Neutrophil (primary cell): Measurements from ENCODE around the gene TENM4.

Source experiments
- H3K27ac ChIP-seq: fragments of 200-600 bp; sonication (generic); 2 replicates; pipeline ENCODE4 v1.5.1; 2016; ENCODE audit warnings: mild to moderate bottlenecking, moderate library complexity
- H3K27me3 ChIP-seq: fragments of 200-600 bp; sonication (generic); 2 replicates; pipeline ENCODE4 v1.6.0; 2016; ENCODE audit warnings: mild to moderate bottlenecking
- H3K36me3 ChIP-seq: fragments of 200-600 bp; sonication (generic); 2 replicates; pipeline ENCODE4 v1.5.1; 2017
- H3K4me1 ChIP-seq, 2 experiments: fragments of 200-600 bp in 1 of 2; sonication (generic) in 1 of 2; 1 replicate in 1 of 2; 2 replicates in 1 of 2; pipeline versions ENCODE4 v1.5.1 to v1.6.1; 2013 to 2016; ENCODE audit warnings: low read depth in 1 of 2, low read length in 1 of 2, mild to moderate bottlenecking in 1 of 2, moderate library complexity in 1 of 2; ENCODE audit not compliant: control insufficient read depth in 1 of 2, insufficient read depth in 1 of 2
- H3K4me3 ChIP-seq, 2 experiments: fragments of 200-600 bp in 1 of 2; sonication (generic) in 1 of 2; 1 replicate in 1 of 2; 2 replicates in 1 of 2; pipeline ENCODE4 v1.5.1; 2013 to 2016; ENCODE audit warnings: low read depth in 1 of 2, low read length in 1 of 2, mild to moderate bottlenecking in 1 of 2, moderate library complexity in 1 of 2
- H3K9me3 ChIP-seq: fragments of 200-600 bp; sonication (generic); 2 replicates; pipeline ENCODE4 v1.5.1; 2016
- CTCF ChIP-seq: fragments of 200-600 bp; sonication (generic); IDR thresholded peaks from 2 replicates; pipeline ENCODE4 v1.5.1; 2016; ENCODE audit warnings: antibody characterized with exemption

Gene TENM4

GRCh38 chr11:79098146-79098545 is 342.7 kb downstream of the TENM4 start:
- no peaks in the 10 kb centered on the region for H3K4me1 ChIP-seq
- no peak overlapping the region for H3K4me3 ChIP-seq
- H3K36me3 ChIP-seq: no peaks in the 10 kb centered on the region
- H3K9me3 ChIP-seq: no peaks in the 10 kb centered on the region
- TF ChIP-seq CTCF: no peak
- no peak overlapping the region for H3K27ac ChIP-seq
- peaks cover 20% of the 10 kb centered on the region for H3K27me3 ChIP-seq

- Histone ChIP-seq H3K4me1 (no peaks in the 10 kb centered on the region), H3K4me3 (no peak overlapping the region), H3K9me3 (no peaks in the 10 kb centered on the region), H3K27me3 (peaks cover 20% of the 10 kb centered on the region), H3K36me3 (no peaks in the 10 kb centered on the region), H3K27ac (no peak overlapping the region)
- no peak for TF ChIP-seq CTCF
Observed at GRCh38 chr11:79097246-79097875, 343.5 kb downstream of the TENM4 start.

GRCh38 chr11:79095424-79095823 is 345.4 kb downstream of the TENM4 start:
- H3K36me3 ChIP-seq: no peaks in the 10 kb centered on the region
- no peak for TF ChIP-seq CTCF
- no peaks in the 10 kb centered on the region for H3K4me1 ChIP-seq
- peaks cover 16% of the 10 kb centered on the region for H3K27me3 ChIP-seq
- H3K27ac ChIP-seq: no peak overlapping the region
- no peak overlapping the region for H3K4me3 ChIP-seq
- H3K9me3 ChIP-seq: no peaks in the 10 kb centered on the region

- Histone ChIP-seq H3K4me1 (no peaks in the 10 kb centered on the region), H3K9me3 (no peaks in the 10 kb centered on the region)
- TF ChIP-seq CTCF: no peak
Observed at GRCh38 chr11:79094616-79095015, 346.2 kb downstream of the TENM4 start.

GRCh38 chr11:79092791-79093353 is 348.0 kb downstream of the TENM4 start:
- H3K9me3 ChIP-seq: no peaks in the 10 kb centered on the region
- peaks cover under 1% of the 10 kb centered on the region for H3K27me3 ChIP-seq
- no peak for TF ChIP-seq CTCF
- H3K4me3 ChIP-seq: no peak overlapping the region
- H3K36me3 ChIP-seq: no peaks in the 10 kb centered on the region
- H3K27ac ChIP-seq: no peak overlapping the region
- H3K4me1 ChIP-seq: no peaks in the 10 kb centered on the region

More at GRCh38 chr11:79094616-79095015, 346.2 kb downstream of the TENM4 start:
- H3K27ac ChIP-seq: no peak overlapping the region
- no peak overlapping the region for H3K4me3 ChIP-seq
- peaks cover 8% of the 10 kb centered on the region for H3K27me3 ChIP-seq
- H3K36me3 ChIP-seq: no peaks in the 10 kb centered on the region
